ENCODE data around the gene PGGT1B.
A peak's percentile ranks its signal among the peaks of the same experiment; 100 is the strongest.

Gene PGGT1B

GRCh38 chr5:115262321-115263077 is at the start of gene PGGT1B:
TSS of gene PGGT1B (minus strand) at chr5:115262877. CDS start at chr5:115262851, 26 bp downstream.
- no peaks in the 10 kb centered on the region for H3K36me3 Mint-ChIP-seq
- H3K9me3 Mint-ChIP-seq (ENCODE audit: low read depth) = no peaks in the 10 kb centered on the region
- H3K27ac Mint-ChIP-seq = peak within 1 kb of the TSS; percentile 97
- H3K27me3 Mint-ChIP-seq = no peaks in the 10 kb centered on the region
- peak within 1 kb of the TSS; percentile 100 for H3K4me3 Mint-ChIP-seq
- peaks cover 50% of the 10 kb centered on the region for H3K4me1 Mint-ChIP-seq (ENCODE audit: low read depth)

GRCh38 chr5:115309751-115310370 is 47.2 kb upstream of the PGGT1B start:
- H3K36me3 Mint-ChIP-seq = no peaks in the 10 kb centered on the region
- peaks cover 13% of the 10 kb centered on the region for H3K27me3 Mint-ChIP-seq
- no peaks in the 10 kb centered on the region for H3K4me1 Mint-ChIP-seq (ENCODE audit: low read depth)
- H3K4me3 Mint-ChIP-seq = no peak overlapping the region
- H3K27ac Mint-ChIP-seq = no peak overlapping the region
- H3K9me3 Mint-ChIP-seq (ENCODE audit: low read depth) = no peaks in the 10 kb centered on the region

GRCh38 chr5:115308815-115309214 is 46.1 kb upstream of the PGGT1B start:
- Mint-ChIP-seq H3K4me3 (no peak overlapping the region), H3K27ac (no peak overlapping the region)

GRCh38 chr5:115306011-115306536 is 43.4 kb upstream of the PGGT1B start:
- H3K4me3 Mint-ChIP-seq = no peak overlapping the region
- no peak overlapping the region for H3K27ac Mint-ChIP-seq
- H3K4me1 Mint-ChIP-seq (ENCODE audit: low read depth) = no peaks in the 10 kb centered on the region
- peaks cover 21% of the 10 kb centered on the region for H3K27me3 Mint-ChIP-seq
- H3K9me3 Mint-ChIP-seq (ENCODE audit: low read depth) = no peaks in the 10 kb centered on the region
- H3K36me3 Mint-ChIP-seq = no peaks in the 10 kb centered on the region

More at GRCh38 chr5:115308815-115309214, 46.1 kb upstream of the PGGT1B start:
- Mint-ChIP-seq H3K9me3 (ENCODE audit: low read depth) (no peaks in the 10 kb centered on the region), H3K27me3 (peaks cover 16% of the 10 kb centered on the region), H3K4me1 (ENCODE audit: low read depth) (no peaks in the 10 kb centered on the region), H3K36me3 (no peaks in the 10 kb centered on the region)

- Mint-ChIP-seq H3K27ac (no peak overlapping the region), H3K36me3 (no peaks in the 10 kb centered on the region), H3K4me1 (ENCODE audit: low read depth) (no peaks in the 10 kb centered on the region), H3K4me3 (no peak overlapping the region), H3K9me3 (ENCODE audit: low read depth) (no peaks in the 10 kb centered on the region), H3K27me3 (peaks cover 15% of the 10 kb centered on the region)
Observed at GRCh38 chr5:115304496-115304895, 41.8 kb upstream of the PGGT1B start.

- H3K9me3 Mint-ChIP-seq (ENCODE audit: low read depth) = no peaks in the 10 kb centered on the region
- H3K36me3 Mint-ChIP-seq = no peaks in the 10 kb centered on the region
- H3K27me3 Mint-ChIP-seq = peaks cover 6% of the 10 kb centered on the region
- peaks cover 11% of the 10 kb centered on the region for H3K4me1 Mint-ChIP-seq (ENCODE audit: low read depth)
- no peak overlapping the region for H3K4me3 Mint-ChIP-seq
- no peak overlapping the region for H3K27ac Mint-ChIP-seq
Observed at GRCh38 chr5:115298811-115299210, 36.1 kb upstream of the PGGT1B start.

- no peak overlapping the region for H3K27ac Mint-ChIP-seq
- peaks cover 2% of the 10 kb centered on the region for H3K9me3 Mint-ChIP-seq (ENCODE audit: low read depth)
- H3K4me1 Mint-ChIP-seq (ENCODE audit: low read depth) = peaks cover 11% of the 10 kb centered on the region
- peak overlapping the region; percentile 62 for H3K4me3 Mint-ChIP-seq
- peaks cover 10% of the 10 kb centered on the region for H3K36me3 Mint-ChIP-seq
- no peaks in the 10 kb centered on the region for H3K27me3 Mint-ChIP-seq
Observed at GRCh38 chr5:115297031-115297430, 34.4 kb upstream of the PGGT1B start.

- H3K27ac Mint-ChIP-seq = no peak within 1 kb of the TSS
- H3K36me3 Mint-ChIP-seq = peaks cover 12% of the 10 kb centered on the region
- peak within 1 kb of the TSS; percentile 91 for H3K4me3 Mint-ChIP-seq
- peaks cover 6% of the 10 kb centered on the region for H3K9me3 Mint-ChIP-seq (ENCODE audit: low read depth)
- H3K27me3 Mint-ChIP-seq = no peaks in the 10 kb centered on the region
- peaks cover 11% of the 10 kb centered on the region for H3K4me1 Mint-ChIP-seq (ENCODE audit: low read depth)
Observed at GRCh38 chr5:115296124-115297022, 33.7 kb upstream of the PGGT1B start, which contains the start of gene CCDC112. TSS of gene CCDC112 (minus strand) at chr5:115296654. CDS start at chr5:115296543, 111 bp downstream.

GRCh38 chr5:115295777-115296123 is 33.1 kb upstream of the PGGT1B start:
- peaks cover 12% of the 10 kb centered on the region for H3K36me3 Mint-ChIP-seq
- H3K9me3 Mint-ChIP-seq (ENCODE audit: low read depth) = peaks cover 6% of the 10 kb centered on the region
- no peaks in the 10 kb centered on the region for H3K27me3 Mint-ChIP-seq
- H3K4me3 Mint-ChIP-seq = peak overlapping the region; percentile 91
- peaks cover 11% of the 10 kb centered on the region for H3K4me1 Mint-ChIP-seq (ENCODE audit: low read depth)
- no peak overlapping the region for H3K27ac Mint-ChIP-seq

GRCh38 chr5:115291397-115291796 is 28.7 kb upstream of the PGGT1B start:
- Mint-ChIP-seq H3K36me3 (peaks cover 14% of the 10 kb centered on the region), H3K4me3 (no peak overlapping the region), H3K9me3 (ENCODE audit: low read depth) (peaks cover 6% of the 10 kb centered on the region), H3K4me1 (ENCODE audit: low read depth) (peaks cover 11% of the 10 kb centered on the region), H3K27ac (no peak overlapping the region), H3K27me3 (no peaks in the 10 kb centered on the region)

GRCh38 chr5:115289104-115289503 is 26.4 kb upstream of the PGGT1B start:
- H3K4me1 Mint-ChIP-seq (ENCODE audit: low read depth) = no peaks in the 10 kb centered on the region
- H3K36me3 Mint-ChIP-seq = peaks cover 18% of the 10 kb centered on the region
- no peaks in the 10 kb centered on the region for H3K27me3 Mint-ChIP-seq
- H3K27ac Mint-ChIP-seq = no peak overlapping the region
- no peak overlapping the region for H3K4me3 Mint-ChIP-seq
- H3K9me3 Mint-ChIP-seq (ENCODE audit: low read depth) = peaks cover 6% of the 10 kb centered on the region

GRCh38 chr5:115284021-115284420 is 21.3 kb upstream of the PGGT1B start:
- Mint-ChIP-seq H3K27ac (no peak overlapping the region), H3K9me3 (ENCODE audit: low read depth) (no peaks in the 10 kb centered on the region), H3K4me1 (ENCODE audit: low read depth) (no peaks in the 10 kb centered on the region), H3K36me3 (peaks cover 9% of the 10 kb centered on the region), H3K4me3 (no peak overlapping the region), H3K27me3 (no peaks in the 10 kb centered on the region)

GRCh38 chr5:115282131-115282530 is 19.5 kb upstream of the PGGT1B start:
- Mint-ChIP-seq H3K27ac (no peak overlapping the region), H3K27me3 (no peaks in the 10 kb centered on the region), H3K4me3 (no peak overlapping the region), H3K9me3 (ENCODE audit: low read depth) (no peaks in the 10 kb centered on the region), H3K4me1 (ENCODE audit: low read depth) (no peaks in the 10 kb centered on the region), H3K36me3 (peaks cover 6% of the 10 kb centered on the region)

GRCh38 chr5:115274584-115274983 is 11.9 kb upstream of the PGGT1B start:
- Mint-ChIP-seq H3K27ac (no peak overlapping the region), H3K9me3 (ENCODE audit: low read depth) (no peaks in the 10 kb centered on the region), H3K4me1 (ENCODE audit: low read depth) (no peaks in the 10 kb centered on the region), H3K36me3 (peaks cover 6% of the 10 kb centered on the region), H3K4me3 (no peak overlapping the region), H3K27me3 (no peaks in the 10 kb centered on the region)
